Karpas-422 (cell line): Measurements from ENCODE around the gene SMIM28. TPM values are rescaled to one million over a fixed set of nuclear protein-coding genes. Genes with fewer than 3 reads are reported as not detected.
"Not testable (repeated sequence)": the region's sequence is repeated elsewhere in the genome, so short reads cannot be mapped to it uniquely, and the experiment has no call there.

ENCODE experiments used
- DNase-seq: peaks from one replicate; pipeline ENCODE4 v3.0.0-alpha.2; 2015
- H2AFZ ChIP-seq: fragments of 200-600 bp; sonication (generic); 2 replicates; pipeline ENCODE4 v1.6.1; 2014; ENCODE audit warnings: antibody characterized with exemption, low read length, mixed read lengths
- H3K27ac ChIP-seq: fragments of 200-600 bp; sonication (generic); 2 replicates; pipeline ENCODE4 v1.5.1; 2014; ENCODE audit warnings: mild to moderate bottlenecking, low read length, moderate library complexity
- H3K27me3 ChIP-seq: fragments of 200-600 bp; sonication (generic); 2 replicates; pipeline ENCODE4 v1.6.1; 2014; ENCODE audit warnings: low read length, mixed read lengths
- H3K36me3 ChIP-seq: fragments of 200-600 bp; sonication (generic); 2 replicates; pipeline ENCODE4 v1.6.1; 2014; ENCODE audit warnings: low read length, mixed read lengths; ENCODE audit not compliant: insufficient read depth
- H3K4me1 ChIP-seq: fragments of 200-600 bp; sonication (generic); 2 replicates; pipeline ENCODE4 v1.6.1; 2014; ENCODE audit warnings: mild to moderate bottlenecking, low read length, mixed read lengths
- H3K4me2 ChIP-seq: fragments of 200-600 bp; sonication (generic); 2 replicates; pipeline ENCODE4 v1.6.1; 2014; ENCODE audit warnings: low read length, low read depth, mild to moderate bottlenecking; ENCODE audit not compliant: poor library complexity, severe bottlenecking
- H3K4me3 ChIP-seq: fragments of 200-600 bp; sonication (generic); 2 replicates; pipeline ENCODE4 v1.5.1; 2014; ENCODE audit warnings: mild to moderate bottlenecking, antibody characterized with exemption, low read length, mixed read lengths
- H3K79me2 ChIP-seq: fragments of 200-600 bp; sonication (generic); 2 replicates; pipeline ENCODE4 v1.6.1; 2014; ENCODE audit warnings: mild to moderate bottlenecking, low read length, mixed read lengths
- H3K9ac ChIP-seq: fragments of 200-600 bp; sonication (generic); 2 replicates; pipeline ENCODE4 v1.6.0; 2014; ENCODE audit warnings: low read length
- H3K9me2 ChIP-seq: fragments of 200-600 bp; sonication (generic), shearing (Covaris generic); replicated peaks from 2 replicates; pipeline ENCODE4 v1.6.0; 2014; ENCODE audit warnings: mild to moderate bottlenecking, low read length, moderate library complexity; ENCODE audit not compliant: insufficient read depth
- H3K9me3 ChIP-seq: fragments of 300-700, 200-600 bp; sonication (generic); 2 replicates; pipeline ENCODE4 v1.6.1; 2014; ENCODE audit warnings: low read length, mixed read lengths
- H4K20me1 ChIP-seq: fragments of 200-600 bp; sonication (generic); 2 replicates; pipeline ENCODE4 v1.6.1; 2014; ENCODE audit warnings: mild to moderate bottlenecking, antibody characterized with exemption, low read length, low read depth; ENCODE audit not compliant: insufficient read depth
- total RNA-seq: library from RNA; depleted of rRNA; stranded (reverse); fragments of >200 nt; shearing (Covaris generic); gene quantifications from 2 replicates; pipeline ENCODE4 v1.2.3, GENCODE V29; 2014; ENCODE audit warnings: low replicate concordance

The SMIM28 gene
- total RNA-seq, 1 experiment from 2014 or later, result not detected

DNA sequence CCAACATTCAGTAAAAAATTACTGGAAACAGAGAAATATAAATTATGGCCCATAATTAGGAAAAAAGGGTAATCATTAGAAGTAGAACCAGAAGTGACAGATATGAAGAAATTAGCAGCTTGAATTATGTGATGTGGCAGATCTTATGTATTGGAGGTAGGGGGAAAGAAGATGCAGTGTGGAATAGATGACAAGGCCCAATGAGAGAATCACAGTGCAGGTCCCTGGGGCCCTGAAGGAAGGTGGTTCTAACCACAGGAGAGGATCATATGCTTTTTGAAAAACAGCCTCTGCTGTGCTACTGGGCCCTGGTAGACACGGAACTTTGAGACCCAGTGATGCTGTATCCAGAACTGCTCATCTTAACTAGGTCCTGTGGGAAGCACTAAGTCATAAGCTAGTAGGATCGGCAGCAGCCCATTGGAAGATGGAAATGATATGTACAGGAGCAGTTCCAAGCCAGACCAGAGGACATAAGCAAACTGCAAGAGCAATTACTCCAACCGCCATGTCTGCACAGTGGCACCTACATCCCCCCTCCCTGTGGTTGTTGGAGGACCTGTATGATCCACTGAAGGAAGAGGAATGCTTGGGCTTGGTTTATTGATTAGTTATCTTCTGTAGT, 40.5 kb downstream of the SMIM28 start:
- Histone ChIP-seq H3K27ac (no peak overlapping the region), H3K79me2 (no peaks in the 10 kb centered on the region), H3K9ac (no peak overlapping the region), H3K9me2 (no peaks in the 10 kb centered on the region), H3K36me3 (peaks cover 5% of the 10 kb centered on the region; the same call in 1 of the 2 replicates), H3K27me3 (no peaks in the 10 kb centered on the region), H3K4me2 (no peak overlapping the region), H2AFZ (no peak overlapping the region), H3K9me3 (no peaks in the 10 kb centered on the region), H3K4me1 (no peaks in the 10 kb centered on the region), H3K4me3 (no peak overlapping the region), H4K20me1 (no peaks in the 10 kb centered on the region)
- no peak for DNase-seq

DNA sequence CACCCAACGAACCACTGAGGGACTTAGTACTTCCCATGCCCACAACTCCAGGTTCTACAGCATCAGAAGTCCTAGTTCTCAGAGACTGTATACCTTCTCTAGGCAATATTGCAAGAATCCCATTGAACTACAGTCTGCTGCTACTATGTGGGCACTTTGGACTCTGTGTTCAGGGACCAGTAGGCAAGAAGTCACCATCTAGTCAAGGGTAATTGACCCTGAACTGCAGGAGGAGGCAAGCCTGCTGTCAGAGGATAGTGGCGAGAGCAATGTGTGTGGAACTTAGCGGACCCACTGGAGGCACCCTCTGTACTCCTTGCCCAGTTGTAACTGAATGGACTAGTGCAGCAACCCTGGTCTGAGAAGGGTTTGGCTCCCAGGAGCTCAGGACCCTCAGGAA, 42.1 kb downstream of the SMIM28 start:
- H3K9me2 ChIP-seq, result no peaks in the 10 kb centered on the region
- no peak overlapping the region for H2AFZ ChIP-seq
- no peaks in the 10 kb centered on the region for H3K4me1 ChIP-seq
- H3K36me3 ChIP-seq, result no peaks in the 10 kb centered on the region
- no peaks in the 10 kb centered on the region for H3K79me2 ChIP-seq
- H3K27me3 ChIP-seq, result no peaks in the 10 kb centered on the region
- no peaks in the 10 kb centered on the region for H4K20me1 ChIP-seq
- no peak for DNase-seq
- H3K27ac ChIP-seq, result no peak overlapping the region
- H3K4me3 ChIP-seq, result no peak overlapping the region
- H3K4me2 ChIP-seq, result no peak overlapping the region
- no peak overlapping the region for H3K9ac ChIP-seq
- no peaks in the 10 kb centered on the region for H3K9me3 ChIP-seq

DNA sequence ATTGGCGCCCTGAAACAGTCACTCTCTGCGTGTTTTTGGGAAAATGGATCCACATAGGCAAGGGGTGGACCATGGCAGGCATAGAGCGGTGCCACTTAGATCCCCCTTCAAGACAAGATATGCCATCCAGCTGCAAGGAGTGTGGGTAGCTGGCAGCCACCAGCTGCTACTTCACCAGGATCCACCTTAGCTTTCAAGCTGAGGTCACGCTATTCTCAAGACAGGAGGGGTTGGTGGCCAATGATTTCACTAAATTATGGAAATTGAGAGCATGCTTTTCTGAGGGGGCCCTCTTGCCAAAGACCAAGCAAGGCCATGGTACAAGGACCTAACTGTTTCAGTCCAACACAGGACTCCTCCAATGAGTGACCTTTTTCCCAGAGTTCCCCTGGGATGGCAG, 42.7 kb downstream of the SMIM28 start:
- Histone ChIP-seq H3K4me3 (no peak overlapping the region), H3K27me3 (no peaks in the 10 kb centered on the region)

DNA sequence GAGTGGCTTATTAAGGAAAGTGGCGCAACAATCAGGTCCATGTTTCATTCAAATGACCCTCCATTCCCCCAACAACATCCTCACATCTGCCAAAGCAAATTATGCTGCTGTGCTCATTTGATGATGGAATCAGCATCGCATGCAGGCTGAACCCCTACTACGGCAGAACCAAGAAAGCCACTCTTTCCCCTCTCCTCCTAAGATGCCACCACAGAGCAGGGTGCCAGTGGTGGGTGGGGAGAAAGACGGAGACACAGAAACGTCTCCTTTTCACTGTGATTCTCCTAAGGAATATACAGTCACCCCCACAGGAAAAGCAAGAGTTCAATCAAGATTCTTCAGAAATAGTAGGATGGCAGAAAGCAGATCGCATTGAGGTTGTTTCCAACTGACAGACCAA, 43.4 kb downstream of the SMIM28 start:
- H3K9ac ChIP-seq, result no peak overlapping the region
- no peak for DNase-seq
- no peak overlapping the region for H2AFZ ChIP-seq
- H3K79me2 ChIP-seq, result no peaks in the 10 kb centered on the region
- no peaks in the 10 kb centered on the region for H3K36me3 ChIP-seq
- no peaks in the 10 kb centered on the region for H3K9me3 ChIP-seq
- no peaks in the 10 kb centered on the region for H3K27me3 ChIP-seq
- no peaks in the 10 kb centered on the region for H3K4me1 ChIP-seq
- H4K20me1 ChIP-seq, result no peaks in the 10 kb centered on the region
- no peak overlapping the region for H3K27ac ChIP-seq
- H3K4me2 ChIP-seq, result no peak overlapping the region
- H3K9me2 ChIP-seq, result no peaks in the 10 kb centered on the region
- H3K4me3 ChIP-seq, result no peak overlapping the region

More for the DNA sequence above, 42.7 kb downstream of the SMIM28 start:
- Histone ChIP-seq H4K20me1 (no peaks in the 10 kb centered on the region), H3K79me2 (no peaks in the 10 kb centered on the region), H3K9ac (no peak overlapping the region), H3K9me3 (no peaks in the 10 kb centered on the region), H3K4me1 (no peaks in the 10 kb centered on the region), H3K9me2 (no peaks in the 10 kb centered on the region), H2AFZ (no peak overlapping the region), H3K27ac (no peak overlapping the region), H3K4me2 (no peak overlapping the region), H3K36me3 (no peaks in the 10 kb centered on the region)
- no peak for DNase-seq

DNA sequence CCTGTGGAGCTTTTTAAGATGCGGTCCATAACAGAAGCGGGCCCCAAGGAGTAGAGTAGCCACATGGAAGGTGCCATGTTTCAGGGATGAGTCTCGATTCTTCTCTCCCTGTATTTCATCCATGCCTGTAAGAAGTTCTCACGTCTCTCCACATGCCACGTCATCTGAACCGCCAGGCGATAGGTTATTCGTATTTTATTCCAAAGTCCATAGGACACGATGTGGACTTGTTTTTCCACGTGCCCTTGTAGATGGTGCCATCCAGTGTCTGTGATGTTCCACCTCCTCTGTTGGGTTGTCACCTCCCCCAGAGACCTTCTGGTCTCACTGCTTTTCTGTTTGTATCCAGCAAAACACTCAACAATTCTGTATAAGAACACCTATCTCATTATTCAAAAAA, 43.9 kb downstream of the SMIM28 start:
- H3K4me3 ChIP-seq, result no peak overlapping the region
- no peaks in the 10 kb centered on the region for H3K79me2 ChIP-seq
- H3K4me1 ChIP-seq, result no peaks in the 10 kb centered on the region
- no peak overlapping the region for H3K4me2 ChIP-seq
- no peak for DNase-seq
- H3K9ac ChIP-seq, result no peak overlapping the region
- H4K20me1 ChIP-seq, result no peaks in the 10 kb centered on the region
- H2AFZ ChIP-seq, result no peak overlapping the region
- no peaks in the 10 kb centered on the region for H3K9me2 ChIP-seq
- H3K9me3 ChIP-seq, result no peaks in the 10 kb centered on the region
- no peaks in the 10 kb centered on the region for H3K36me3 ChIP-seq
- H3K27ac ChIP-seq, result no peak overlapping the region
- H3K27me3 ChIP-seq, result no peaks in the 10 kb centered on the region

DNA sequence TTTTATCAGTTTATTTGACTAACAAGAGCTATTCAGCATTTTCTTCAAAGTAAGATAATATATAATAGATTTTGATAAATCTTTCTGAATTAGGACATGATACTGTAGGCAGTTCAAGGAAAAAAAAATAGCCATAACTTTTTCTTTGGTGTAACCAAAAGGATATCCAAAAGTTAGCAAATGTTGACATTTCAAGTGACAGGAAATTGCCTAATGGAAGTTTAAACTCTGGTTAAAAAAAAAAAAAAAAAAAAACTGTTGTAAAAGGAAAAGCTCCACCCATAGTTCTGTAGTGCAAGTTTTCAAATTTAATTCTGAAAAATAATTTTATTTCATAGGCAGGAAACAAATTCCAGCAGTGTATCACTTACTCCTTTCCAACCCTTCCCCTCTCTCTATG, 45.2 kb downstream of the SMIM28 start:
- Histone ChIP-seq H3K27me3 (no peaks in the 10 kb centered on the region), H3K27ac (no peak overlapping the region), H3K9ac (no peak overlapping the region), H3K9me3 (no peaks in the 10 kb centered on the region), H3K4me2 (no peak overlapping the region), H3K4me1 (no peaks in the 10 kb centered on the region), H3K4me3 (no peak overlapping the region), H3K9me2 (no peaks in the 10 kb centered on the region), H4K20me1 (no peaks in the 10 kb centered on the region), H3K79me2 (no peaks in the 10 kb centered on the region), H3K36me3 (no peaks in the 10 kb centered on the region), H2AFZ (no peak overlapping the region)
- no peak for DNase-seq

DNA sequence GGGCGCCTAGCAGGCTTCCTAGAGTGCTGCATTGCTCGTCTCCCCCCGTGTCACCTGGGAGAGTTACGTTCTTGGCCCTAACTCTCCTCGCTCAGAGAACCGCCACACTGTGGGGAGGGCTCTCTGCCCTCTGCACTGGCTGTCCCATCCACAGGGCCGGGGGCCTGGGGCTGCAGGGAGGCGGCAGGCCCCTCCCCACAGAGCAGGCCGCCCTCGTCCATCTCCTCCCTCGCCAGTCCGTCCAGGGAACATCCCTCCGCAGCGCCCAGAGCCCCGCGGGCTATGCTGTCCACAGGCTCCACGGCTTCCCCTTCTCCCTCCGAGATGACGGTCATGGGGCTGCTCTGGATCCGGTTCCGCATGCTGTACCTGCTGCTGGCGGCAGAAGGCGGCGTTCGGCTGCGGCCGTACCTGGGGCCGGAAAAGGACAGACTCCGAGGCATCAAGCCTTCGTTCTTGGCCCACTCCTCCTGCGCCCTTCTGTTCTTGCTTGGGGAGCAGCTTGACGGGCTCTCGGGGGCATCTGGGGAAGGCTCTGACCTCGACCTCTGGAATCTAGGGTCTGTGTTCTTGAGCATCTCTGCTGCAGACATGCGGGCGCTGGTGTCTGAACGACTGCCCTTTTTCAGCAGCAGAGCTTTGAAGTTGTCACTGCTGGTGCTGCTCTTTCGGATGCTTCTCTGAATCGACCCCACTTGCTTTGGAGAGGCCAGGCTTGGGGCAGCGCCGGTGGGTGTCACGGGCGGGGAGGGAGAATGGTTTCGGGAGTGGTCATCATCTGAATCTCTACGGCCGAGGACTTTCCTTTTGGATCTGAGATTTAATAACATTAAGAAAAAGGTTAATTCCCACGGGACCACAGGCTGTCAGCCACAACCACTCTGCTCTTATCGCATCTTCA, 46.5 kb downstream of the SMIM28 start:
- Histone ChIP-seq H4K20me1 (no peaks in the 10 kb centered on the region), H3K79me2 (no peaks in the 10 kb centered on the region), H2AFZ (no peak overlapping the region), H3K27ac (no peak overlapping the region), H3K9me2 (no peaks in the 10 kb centered on the region), H3K27me3 (no peaks in the 10 kb centered on the region), H3K4me1 (no peaks in the 10 kb centered on the region), H3K4me3 (no peak overlapping the region), H3K9ac (no peak overlapping the region), H3K36me3 (no peaks in the 10 kb centered on the region), H3K9me3 (no peaks in the 10 kb centered on the region), H3K4me2 (no peak overlapping the region)
- DNase-seq, result no peak

DNA sequence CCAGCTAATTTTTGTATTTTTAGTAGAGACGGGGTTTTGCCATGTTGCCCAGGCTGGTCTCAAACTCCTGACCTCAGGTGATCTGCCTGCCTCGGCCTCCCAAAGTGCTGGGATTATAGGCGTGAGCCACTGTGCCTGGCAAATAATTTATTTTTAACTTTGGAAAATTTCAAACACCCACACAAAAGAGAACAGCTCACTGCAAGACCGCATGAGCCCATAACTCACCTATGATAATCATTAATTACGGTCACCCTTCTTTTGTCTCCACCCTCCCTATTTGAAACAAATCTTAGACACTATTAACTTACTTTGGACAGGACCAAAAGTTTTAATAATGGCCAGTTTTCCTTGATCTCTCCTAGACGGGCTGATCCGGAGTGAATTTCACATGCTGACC, 47.6 kb downstream of the SMIM28 start:
- not testable (repeated sequence) for H3K9me3 ChIP-seq, H3K4me1 ChIP-seq, H3K79me2 ChIP-seq, H3K9me2 ChIP-seq, H3K9ac ChIP-seq, DNase-seq, H3K4me3 ChIP-seq, H3K36me3 ChIP-seq, H2AFZ ChIP-seq, H3K4me2 ChIP-seq, H3K27ac ChIP-seq, H4K20me1 ChIP-seq, H3K27me3 ChIP-seq
